HEK293T (cell line): ENCODE results near the gene ZC3H4.

ENCODE experiments used
- ARNT ChIP-seq: fragments of 450-650 bp; IDR thresholded peaks from 2 replicates; pipeline ENCODE4 v1.6.1; 2017; ENCODE audit warnings: mild to moderate bottlenecking
- CTBP1 ChIP-seq: fragments of 450-650 bp; IDR thresholded peaks from 2 replicates; pipeline ENCODE4 v1.6.1; 2016; ENCODE audit warnings: borderline replicate concordance
- ELF4 ChIP-seq: fragments of 450-650 bp; IDR thresholded peaks from 2 replicates; pipeline ENCODE4 v1.6.1; 2017; ENCODE audit warnings: antibody characterized with exemption
- FOXA1 ChIP-seq: fragments of 450-650 bp; IDR thresholded peaks from 2 replicates; pipeline ENCODE4 v1.6.1; 2016; ENCODE audit warnings: mild to moderate bottlenecking
- FOXK2 ChIP-seq: fragments of 450-650 bp; IDR thresholded peaks from 2 replicates; pipeline ENCODE4 v1.6.1; 2016; ENCODE audit warnings: mild to moderate bottlenecking
- FOXM1 ChIP-seq: fragments of 450-650 bp; IDR thresholded peaks from 2 replicates; pipeline ENCODE4 v1.6.1; 2017; ENCODE audit warnings: mild to moderate bottlenecking, borderline replicate concordance
- L3MBTL2 ChIP-seq: fragments of 450-650 bp; conservative IDR thresholded peaks from 2 replicates; pipeline ENCODE4 v1.6.1; 2016; ENCODE audit warnings: mild to moderate bottlenecking
- LEF1 ChIP-seq: fragments of 450-650 bp; IDR thresholded peaks from 2 replicates; pipeline ENCODE4 v1.6.1; 2017; ENCODE audit warnings: mild to moderate bottlenecking, borderline replicate concordance
- SP1 ChIP-seq: fragments of 450-650 bp; IDR thresholded peaks from 2 replicates; pipeline ENCODE4 v1.6.1; 2017
- SUZ12 ChIP-seq: fragments of 450-650 bp; IDR thresholded peaks from 2 replicates; pipeline ENCODE4 v1.6.1; 2016; ENCODE audit warnings: mild to moderate bottlenecking
- TARDBP ChIP-seq: fragments of 450-650 bp; IDR thresholded peaks from 2 replicates; pipeline ENCODE4 v1.6.1; 2016
- ZNF384 ChIP-seq: fragments of 450-650 bp; IDR thresholded peaks from 2 replicates; pipeline ENCODE4 v1.6.1; 2016

- no peak for TF ChIP-seq FOXM1
- no peak for TF ChIP-seq SP1
- TF ChIP-seq FOXA1 = no peak
- TF ChIP-seq TARDBP = no peak
- TF ChIP-seq ARNT = no peak
- no peak for TF ChIP-seq FOXK2
- no peak for TF ChIP-seq SUZ12
- TF ChIP-seq L3MBTL2 = no peak
- no peak for TF ChIP-seq LEF1
- TF ChIP-seq ZNF384 = no peak
- no peak for TF ChIP-seq CTBP1
- no peak for TF ChIP-seq ELF4
Measured at GRCh38 chr19:47086280-47086679, 27.3 kb downstream of the ZC3H4 start.
